Measurements from ENCODE around the gene TEPSIN.

TEPSIN gene

GRCh38 chr17:81234506-81234855 is 4.4 kb downstream of the TEPSIN start:
- TF ChIP-seq OSR1 (CRISPR knock-in tag; IDR thresholded peaks at IDR 0.05), result no peak
- no peak for TF ChIP-seq ZC3H10 (CRISPR knock-in tag; IDR thresholded peaks at IDR 0.05)
- no peak for TF ChIP-seq ZFP3 (CRISPR knock-in tag; IDR thresholded peaks at IDR 0.05)
- TF ChIP-seq SNAI2 (CRISPR knock-in tag; IDR thresholded peaks at IDR 0.05), result no peak
- TF ChIP-seq ISL1 (CRISPR knock-in tag; IDR thresholded peaks at IDR 0.05), result no peak
- TF ChIP-seq TOX (CRISPR knock-in tag; IDR thresholded peaks at IDR 0.05; ENCODE audit: borderline replicate concordance), result no peak
- TF ChIP-seq ESRRG (CRISPR knock-in tag; IDR thresholded peaks at IDR 0.05), result no peak
- TF ChIP-seq ZNF70 (CRISPR knock-in tag; IDR thresholded peaks at IDR 0.05), result no peak
- no peak for TF ChIP-seq TSHZ2 (CRISPR knock-in tag; IDR thresholded peaks at IDR 0.05)
- TF ChIP-seq CSDC2 (CRISPR knock-in tag; IDR thresholded peaks at IDR 0.05), result no peak
- no peak for TF ChIP-seq ARNTL (CRISPR knock-in tag; IDR thresholded peaks at IDR 0.05; ENCODE audit: borderline replicate concordance, low read depth)
- no peak for TF ChIP-seq CREB5 (CRISPR knock-in tag; IDR thresholded peaks at IDR 0.05; ENCODE audit: low read depth)
- no peak for TF ChIP-seq PPARA (CRISPR knock-in tag; IDR thresholded peaks at IDR 0.05; ENCODE audit: borderline replicate concordance)
- TF ChIP-seq ZNF8 (CRISPR knock-in tag; IDR thresholded peaks at IDR 0.05), result no peak
- no peak for TF ChIP-seq POU6F1 (CRISPR knock-in tag; IDR thresholded peaks at IDR 0.05; ENCODE audit: borderline replicate concordance, low read depth)
- no peak for TF ChIP-seq PATZ1 (CRISPR knock-in tag; IDR thresholded peaks at IDR 0.05; ENCODE audit: borderline replicate concordance)
- no peak for TF ChIP-seq BACH2 (CRISPR knock-in tag; IDR thresholded peaks at IDR 0.05; ENCODE audit: borderline replicate concordance)
- TF ChIP-seq TCF4 (CRISPR knock-in tag; IDR thresholded peaks at IDR 0.05; ENCODE audit: borderline replicate concordance), result no peak
- TF ChIP-seq GLIS3 (CRISPR knock-in tag; IDR thresholded peaks at IDR 0.05), result no peak
- no peak for TF ChIP-seq CSRNP3 (CRISPR knock-in tag; IDR thresholded peaks at IDR 0.05)
- no peak for ATAC-seq

GRCh38 chr17:81233811-81234505 is 4.9 kb downstream of the TEPSIN start:
- ATAC-seq, result no peak
- no peak for TF ChIP-seq ZNF70 (CRISPR knock-in tag; IDR thresholded peaks at IDR 0.05)
- no peak for TF ChIP-seq POU6F1 (CRISPR knock-in tag; IDR thresholded peaks at IDR 0.05; ENCODE audit: borderline replicate concordance, low read depth)
- TF ChIP-seq PPARA (CRISPR knock-in tag; IDR thresholded peaks at IDR 0.05; ENCODE audit: borderline replicate concordance), result no peak

Measured in SK-N-SH treated with all-trans-retinoic acid at 6 μM for 48 hours (cell line).